IMR-90 (cell line): ENCODE results near the gene PRSS56.

Experiments
- BHLHE40 ChIP-seq: fragments of 150-350 bp; IDR thresholded peaks from 2 replicates; pipeline ENCODE4 v1.6.1; 2016; ENCODE audit warnings: mild to moderate bottlenecking, low read depth, low read length
- CEBPB ChIP-seq: IDR thresholded peaks from 2 replicates; pipeline ENCODE4 v1.6.1; 2012; ENCODE audit warnings: low read depth, low read length, improper control_type of control experiment
- CHD1 ChIP-seq: IDR thresholded peaks from 2 replicates; pipeline ENCODE4 v1.6.1; 2012; ENCODE audit warnings: low read depth, low read length, improper control_type of control experiment
- CTCF ChIP-seq: conservative IDR thresholded peaks from 2 replicates; pipeline ENCODE4 v1.5.1; 2012; ENCODE audit warnings: mild to moderate bottlenecking, low read depth, low read length, improper control_type of control experiment
- ELK1 ChIP-seq: fragments of 150-350 bp; IDR thresholded peaks from 2 replicates; pipeline ENCODE4 v1.6.1; 2016; ENCODE audit warnings: low read depth, mild to moderate bottlenecking, low read length, moderate library complexity, borderline replicate concordance
- FOS ChIP-seq: fragments of 150-350 bp; IDR thresholded peaks from 2 replicates; pipeline ENCODE4 v1.6.1; 2016; ENCODE audit warnings: low read depth, low read length
- MAZ ChIP-seq: IDR thresholded peaks from 2 replicates; pipeline ENCODE4 v1.6.1; 2012; ENCODE audit warnings: low read depth, mild to moderate bottlenecking, low read length, improper control_type of control experiment, moderate library complexity, borderline replicate concordance
- MXI1 ChIP-seq: IDR thresholded peaks from 2 replicates; pipeline ENCODE4 v1.6.1; 2012; ENCODE audit warnings: low read depth, mild to moderate bottlenecking, low read length, moderate library complexity, borderline replicate concordance
- POLR2A ChIP-seq: IDR thresholded peaks from 2 replicates; pipeline ENCODE4 v1.6.1; 2012; ENCODE audit warnings: mild to moderate bottlenecking, low read depth, low read length
- RAD21 ChIP-seq: IDR thresholded peaks from 2 replicates; pipeline ENCODE4 v1.6.1; 2012; ENCODE audit warnings: low read length, improper control_type of control experiment
- RCOR1 ChIP-seq: IDR thresholded peaks from 2 replicates; pipeline ENCODE4 v1.6.1; 2012; ENCODE audit warnings: mild to moderate bottlenecking, low read length, improper control_type of control experiment; ENCODE audit not compliant: insufficient replicate concordance
- RFX5 ChIP-seq: IDR thresholded peaks from 2 replicates; pipeline ENCODE4 v1.8.0; 2012; ENCODE audit warnings: low read depth, mild to moderate bottlenecking, low read length, moderate library complexity
- SMC3 ChIP-seq: fragments of 150-350 bp; IDR thresholded peaks from 2 replicates; pipeline ENCODE4 v1.6.1; 2016; ENCODE audit warnings: low read depth, mild to moderate bottlenecking, antibody characterized with exemption, low read length, moderate library complexity
- USF2 ChIP-seq: fragments of 150-350 bp; IDR thresholded peaks from 2 replicates; pipeline ENCODE4 v1.6.1; 2017; ENCODE audit warnings: mild to moderate bottlenecking, antibody characterized with exemption, low read length, low read depth

GRCh38 chr2:232543491-232543890 is 23.3 kb downstream of the PRSS56 start:
- TF ChIP-seq CTCF (no peak), POLR2A (no peak), BHLHE40 (no peak), USF2 (no peak), RFX5 (no peak), MAZ (no peak), FOS (no peak), CEBPB (no peak), ELK1 (no peak), CHD1 (no peak), SMC3 (no peak), RCOR1 (no peak), RAD21 (no peak), MXI1 (no peak)
